H1 (cell line): ENCODE data around the gene ZBTB20. TPM values are rescaled to one million over a fixed set of nuclear protein-coding genes. Genes with fewer than 3 reads are reported as not detected.

Experiments used
- CTCF ChIA-PET: fragments of 300-600 bp; sonication (Branson Sonifier 250); formaldehyde crosslinking; loops from one replicate; lab custom pipeline; 2021; ENCODE audit not compliant: partially characterized antibody; lab: Charles Lee
- POLR2A ChIA-PET: fragments of 300-600 bp; sonication (Branson Sonifier 250); formaldehyde crosslinking; loops from one replicate; lab custom pipeline; 2021; ENCODE audit warnings: inconsistent platforms; ENCODE audit not compliant: partially characterized antibody; lab: Charles Lee
- DNase-seq, 2 experiments: peaks; one replicate each; pipeline versions ENCODE4 v3.0.0 to v3.0.0-alpha.2; 2010 to 2022; ENCODE audit warnings: low spot score in 2 of 2, low read depth in 1 of 2, mixed read lengths in 1 of 2
- FAIRE-seq: peaks from 2 replicates; lab custom pipeline; 2011; peaks lifted over from hg19 to GRCh38; lab: Jason Lieb, UNC
- H2AFZ ChIP-seq: 2 replicates; pipeline ENCODE4 v1.8.1; 2012; ENCODE audit warnings: low read length, inconsistent platforms
- H2AK5ac ChIP-seq: 2 replicates; pipeline ENCODE4 v1.6.1; 2013; ENCODE audit warnings: low read depth, low read length
- H2BK120ac ChIP-seq: replicated peaks from 2 replicates; pipeline ENCODE3; 2013; ENCODE audit warnings: low read depth, low read length, inconsistent platforms
- H2BK12ac ChIP-seq: 2 replicates; pipeline ENCODE4 v1.6.1; 2013; ENCODE audit warnings: low read depth, low read length
- H2BK15ac ChIP-seq: 2 replicates; pipeline ENCODE4 v1.6.1; 2013; ENCODE audit warnings: low read length
- H2BK20ac ChIP-seq: 2 replicates; pipeline ENCODE4 v1.6.1; 2013; ENCODE audit warnings: low read length
- H2BK5ac ChIP-seq: 2 replicates; pipeline ENCODE4 v1.6.1; 2013; ENCODE audit warnings: low read depth, low read length
- H3K14ac ChIP-seq: 2 replicates; pipeline ENCODE4 v1.6.1; 2013; ENCODE audit warnings: inconsistent platforms; ENCODE audit not compliant: insufficient read length
- H3K18ac ChIP-seq: 2 replicates; pipeline ENCODE4 v1.6.1; 2013; ENCODE audit warnings: low read length; ENCODE audit errors: extremely low read depth
- H3K23ac ChIP-seq: 2 replicates; pipeline ENCODE4 v1.6.1; 2013; ENCODE audit warnings: inconsistent platforms; ENCODE audit not compliant: insufficient read length
- H3K23me2 ChIP-seq: 2 replicates; pipeline ENCODE4 v1.6.1; 2013; ENCODE audit warnings: low read depth, low read length
- H3K27ac ChIP-seq: 2 replicates; pipeline ENCODE4 v1.6.1; 2011; ENCODE audit warnings: low read depth, low read length, inconsistent platforms
- H3K27me3 ChIP-seq, 4 experiments: replicated peaks in 1 of 4; 1 replicate in 1 of 4; 2 replicates in 3 of 4; pipeline versions ENCODE4 v1.6.1 to v1.8.1; 2011 to 2013; ENCODE audit warnings: low read length in 3 of 4, mild to moderate bottlenecking in 3 of 4, inconsistent platforms in 2 of 4, mixed read lengths in 2 of 4, moderate library complexity in 1 of 4; ENCODE audit not compliant: control insufficient read depth in 3 of 4, insufficient read depth in 3 of 4; ENCODE audit errors: extremely low read depth in 1 of 4
- H3K36me3 ChIP-seq, 4 experiments: 2 replicates each; pipeline versions ENCODE4 v1.6.1 to v1.8.1; 2011 to 2013; ENCODE audit warnings: mild to moderate bottlenecking in 4 of 4, low read length in 3 of 4, moderate library complexity in 2 of 4, control low read depth in 1 of 4, inconsistent platforms in 1 of 4; ENCODE audit not compliant: insufficient read depth in 4 of 4, control insufficient read depth in 2 of 4
- H3K4ac ChIP-seq: replicated peaks from 2 replicates; pipeline ENCODE3; 2013; ENCODE audit warnings: low read length, low read depth, mixed read lengths, inconsistent platforms; ENCODE audit not compliant: insufficient read length
- H3K4me1 ChIP-seq, 4 experiments: replicated peaks in 1 of 4; 1 replicate in 1 of 4; 2 replicates in 3 of 4; pipeline versions ENCODE4 v1.6.1 to v1.8.1; 2011 to 2013; ENCODE audit warnings: low read length in 3 of 4, inconsistent platforms in 2 of 4, mixed read lengths in 1 of 4; ENCODE audit not compliant: insufficient read depth in 4 of 4, control insufficient read depth in 3 of 4
- H3K4me2 ChIP-seq, 2 experiments: 2 replicates each; pipeline versions ENCODE4 v1.6.1 to v1.8.1; 2011 to 2013; ENCODE audit warnings: low read depth in 2 of 2, low read length in 2 of 2, control low read depth in 1 of 2, inconsistent platforms in 1 of 2, mild to moderate bottlenecking in 1 of 2; ENCODE audit not compliant: insufficient read depth in 1 of 2
- H3K4me3 ChIP-seq, 4 experiments: fragments of 200-600, 300-600 bp in 1 of 4; sonication (generic), shearing (Covaris generic), sonication (Bioruptor Twin) in 1 of 4; 2 replicates each; pipeline versions ENCODE4 v1.5.1 to v1.8.1; 2011 to 2016; ENCODE audit warnings: low read length in 4 of 4, low read depth in 3 of 4, control low read depth in 2 of 4, inconsistent platforms in 2 of 4, mild to moderate bottlenecking in 2 of 4, mixed read lengths in 1 of 4, moderate library complexity in 1 of 4; ENCODE audit not compliant: insufficient read depth in 2 of 4; ENCODE audit errors: extremely low read depth in 1 of 4
- H3K56ac ChIP-seq: replicated peaks from 2 replicates; pipeline ENCODE3; 2013; ENCODE audit warnings: low read depth, mild to moderate bottlenecking, mixed read lengths, low read length, inconsistent platforms; ENCODE audit not compliant: insufficient read length
- H3K79me1 ChIP-seq: 2 replicates; pipeline ENCODE4 v1.6.1; 2013; ENCODE audit warnings: low read depth, low read length, control low read depth
- H3K79me2 ChIP-seq, 2 experiments: 2 replicates each; pipeline versions ENCODE4 v1.6.1 to v1.8.1; 2012 to 2013; ENCODE audit warnings: low read length in 2 of 2, mild to moderate bottlenecking in 2 of 2, inconsistent platforms in 1 of 2; ENCODE audit not compliant: insufficient read depth in 2 of 2, control insufficient read depth in 1 of 2
- H3K9ac ChIP-seq, 4 experiments: replicated peaks in 1 of 4; 1 replicate in 1 of 4; 2 replicates in 3 of 4; pipeline versions ENCODE4 v1.6.1 to v1.8.1; 2011 to 2013; ENCODE audit warnings: low read depth in 3 of 4, low read length in 3 of 4, control low read depth in 2 of 4, mild to moderate bottlenecking in 2 of 4, moderate library complexity in 2 of 4, inconsistent platforms in 1 of 4; ENCODE audit errors: extremely low read depth in 1 of 4
- H3K9me3 ChIP-seq, 2 experiments: 2 replicates each; pipeline versions ENCODE4 v1.6.1 to v1.8.1; 2012 to 2013; ENCODE audit warnings: mild to moderate bottlenecking in 2 of 2, moderate library complexity in 2 of 2, control low read depth in 1 of 2, inconsistent platforms in 1 of 2, low read depth in 1 of 2, low read length in 1 of 2, mixed read lengths in 1 of 2; ENCODE audit not compliant: insufficient read depth in 2 of 2
- H4K20me1 ChIP-seq, 2 experiments: replicated peaks in 1 of 2; 2 replicates each; pipeline versions ENCODE3 to v1.8.1; 2011 to 2013; ENCODE audit warnings: inconsistent platforms in 2 of 2, low read length in 2 of 2, mild to moderate bottlenecking in 1 of 2; ENCODE audit not compliant: insufficient read depth in 2 of 2, control insufficient read depth in 1 of 2
- H4K5ac ChIP-seq: 2 replicates; pipeline ENCODE4 v1.6.1; 2013; ENCODE audit warnings: low read length, low read depth, mixed read lengths, inconsistent platforms; ENCODE audit not compliant: insufficient read length
- H4K8ac ChIP-seq: 2 replicates; pipeline ENCODE4 v1.8.0; 2013; ENCODE audit warnings: mild to moderate bottlenecking, moderate library complexity, low read length, inconsistent platforms; ENCODE audit not compliant: insufficient read depth; ENCODE audit errors: extremely low read depth
- H4K91ac ChIP-seq: replicated peaks from 2 replicates; pipeline ENCODE3; 2013; ENCODE audit warnings: low read length, mixed read lengths, inconsistent platforms; ENCODE audit not compliant: insufficient read length
- CBX5 ChIP-seq: fragments of 300-800, 300-1000 bp; sonication (generic); IDR thresholded peaks from 2 replicates; pipeline ENCODE4 v1.7.1; 2016; ENCODE audit warnings: antibody characterized with exemption, low read length, low read depth
- CBX8 ChIP-seq: fragments of 300-800, 300-1000 bp; sonication (generic); IDR thresholded peaks from 2 replicates; pipeline ENCODE4 v1.7.1; 2016; ENCODE audit warnings: low read depth, low read length, borderline replicate concordance
- FOSL1 ChIP-seq: IDR thresholded peaks from 2 replicates; pipeline ENCODE4 v1.6.1; 2011; ENCODE audit warnings: mild to moderate bottlenecking, low read depth, low read length, moderate library complexity; ENCODE audit not compliant: insufficient read depth
- KDM1A ChIP-seq: fragments of 200-600, 300-600 bp; sonication (generic); IDR thresholded peaks from 2 replicates; pipeline ENCODE4 v1.7.1; 2016; ENCODE audit warnings: mild to moderate bottlenecking, low read length, borderline replicate concordance
- TBP ChIP-seq: IDR thresholded peaks from 2 replicates; pipeline ENCODE4 v1.6.1; 2011; ENCODE audit warnings: low read depth, low read length, improper control_type of control experiment
- WGBS, 2 experiments: shearing (Covaris generic) in 1 of 2; methylation state at CpG; one replicate each; pipeline versions ENCODE4 v1.1.6 to v1.1.7; 2013 to 2015; ENCODE audit warnings: low lambda C conversion rate in 2 of 2, mixed read lengths in 2 of 2, inconsistent platforms in 1 of 2, low coverage in 1 of 2, missing lambda C conversion rate in 1 of 2; ENCODE audit not compliant: insufficient replicate concordance in 2 of 2, insufficient coverage in 1 of 2, insufficient read length in 1 of 2; ENCODE audit errors: extremely low coverage in 1 of 2, missing lambda C conversion rate in 1 of 2; 5-methylcytosine and 5-hydroxymethylcytosine counted together
- polyA plus RNA-seq, 7 experiments: library from polyadenylated mRNA; depleted of rRNA in 3 of 7; stranded (reverse) in 5 of 7; unstranded in 2 of 7; fragments of >200 nt in 5 of 7; fragments of 200-250 nt in 2 of 7; gene quantifications; 1 replicate in 5 of 7; 2 replicates in 1 of 7; 4 replicates in 1 of 7; pipeline versions ENCODE4 v1.2.1 to v1.2.3, GENCODE V29; 2011 to 2013; ENCODE audit warnings: missing spikeins in 2 of 7, mixed read lengths in 2 of 7
- total RNA-seq: library from RNA; stranded (reverse); fragmentation: NEBNext Ultra II Directional; extraction: Animal tissue kit (Norgen Biotek cat#: 25700); gene quantifications from 2 replicates; pipeline ENCODE4 v1.2.1, GENCODE V29; 2021
- TF ChIP-seq, protein P1 (sequence below): IDR thresholded peaks from 2 replicates; pipeline ENCODE4 v1.6.1; 2012; ENCODE audit warnings: inconsistent platforms

The ZBTB20 gene
- total and polyA plus RNA-seq, 2 of the 8 experiments (the other 6 are each of a cell fraction or from before 2014, with no cell fraction given) = 0.35 to 1.3 TPM

DNA sequence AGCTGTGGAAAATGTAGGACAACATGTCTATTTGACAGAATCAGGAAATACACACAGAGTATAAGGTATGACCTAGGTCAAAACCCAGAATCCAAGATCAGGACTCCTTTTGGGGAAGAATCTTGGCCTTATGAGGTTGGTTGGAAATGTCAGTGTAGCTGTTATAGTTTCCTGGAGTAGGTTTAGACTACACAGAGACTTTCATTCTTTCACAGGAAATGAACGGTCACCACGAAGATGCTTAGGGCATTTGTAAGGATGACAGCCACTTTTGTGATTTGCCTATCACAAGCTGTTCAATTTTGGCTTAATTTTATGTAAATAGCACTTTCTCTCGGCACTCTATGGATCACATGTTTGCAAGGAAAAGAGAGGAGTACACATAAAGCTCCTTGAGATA, 18.6 kb upstream of the ZBTB20 start:
- H3K23me2 ChIP-seq = no peaks in the 10 kb centered on the region
- no peak overlapping the region for H3K14ac ChIP-seq
- H3K79me2 ChIP-seq = no peaks in the 10 kb centered on the region
- no peaks in the 10 kb centered on the region for H3K27me3 ChIP-seq
- H3K4me1 ChIP-seq = peaks cover 0 to 5% (median 0%) of the 10 kb centered on the region in 4 experiments; a peak in 1 of 7 replicates
- no peak for FAIRE-seq
- H4K5ac ChIP-seq = no peak overlapping the region
- H3K4me3 ChIP-seq = no peak overlapping the region
- H3K4me2 ChIP-seq = no peak overlapping the region
- no peak overlapping the region for H2BK120ac ChIP-seq
- H2BK20ac ChIP-seq = no peak overlapping the region
- H2AFZ ChIP-seq = no peak overlapping the region
- no peak overlapping the region for H4K8ac ChIP-seq
- H3K18ac ChIP-seq = no peak overlapping the region
- ChIA-PET CTCF (interaction anchor here (1.0 to 1.4 kb wide), 2 partner anchors 65 to 85 kb away, joined by 3 to 4 read pairs; no protein-coding TSS in a partner anchor), POLR2A (interaction anchor here (2.0 kb wide), 1 partner anchor 19 kb away, joined by 4 read pairs; the partner anchor contains the start of gene ZBTB20)
- H4K91ac ChIP-seq = no peak overlapping the region
- no peak overlapping the region for H2BK5ac ChIP-seq
- no peak overlapping the region for H3K56ac ChIP-seq
- H3K23ac ChIP-seq = no peak overlapping the region
- H4K20me1 ChIP-seq = no peaks in the 10 kb centered on the region
- no peak overlapping the region for H3K4ac ChIP-seq
- no peak for DNase-seq
- no peaks in the 10 kb centered on the region for H3K9me3 ChIP-seq
- no peaks in the 10 kb centered on the region for H3K79me1 ChIP-seq
- no peak overlapping the region for H3K27ac ChIP-seq
- H2BK12ac ChIP-seq = no peak overlapping the region
- TF ChIP-seq, protein P1, sequence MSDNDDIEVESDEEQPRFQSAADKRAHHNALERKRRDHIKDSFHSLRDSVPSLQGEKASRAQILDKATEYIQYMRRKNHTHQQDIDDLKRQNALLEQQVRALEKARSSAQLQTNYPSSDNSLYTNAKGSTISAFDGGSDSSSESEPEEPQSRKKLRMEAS = no peak
- TF ChIP-seq CBX5 = no peak
- TF ChIP-seq CBX8 = no peak
- no peak for TF ChIP-seq FOSL1
- TF ChIP-seq KDM1A = no peak
- TF ChIP-seq TBP = no peak
- H3K9ac ChIP-seq = no peak overlapping the region
- no peak overlapping the region for H2BK15ac ChIP-seq
- WGBS, 2 experiments = 92% methylated on average over 3 of the region's 3 CpGs; no CpG with 5 or more reads in 1 of the 2 experiments
- H3K36me3 ChIP-seq = no peaks in the 10 kb centered on the region
- no peak overlapping the region for H2AK5ac ChIP-seq
